WTC11 (cell line): ENCODE results near the gene TDRKH.

ENCODE experiments used
- ARID4B ChIP-seq: sonication (generic); formaldehyde crosslinking; IDR thresholded peaks from 2 replicates; pipeline ENCODE4 v1.8.0; 2023; ENCODE audit warnings: missing genetic modification reagents, mild to moderate bottlenecking, borderline replicate concordance
- ATF6 ChIP-seq: sonication (generic); formaldehyde crosslinking; IDR thresholded peaks from 2 replicates; pipeline ENCODE4 v1.8.1; 2023; ENCODE audit warnings: mild to moderate bottlenecking, missing genetic modification reagents
- CTCF ChIP-seq: fragments of 200-600 bp; IDR thresholded peaks from 2 replicates; pipeline ENCODE4 v1.8.0; 2022; ENCODE audit warnings: antibody characterized with exemption
- E2F1 ChIP-seq: sonication (generic); formaldehyde crosslinking; IDR thresholded peaks from 2 replicates; pipeline ENCODE4 v1.8.0; 2022; ENCODE audit warnings: mild to moderate bottlenecking, missing genetic modification reagents
- ESRRA ChIP-seq: sonication (generic); formaldehyde crosslinking; IDR thresholded peaks from 2 replicates; pipeline ENCODE4 v1.8.1; 2022; ENCODE audit warnings: mild to moderate bottlenecking, missing genetic modification reagents, borderline replicate concordance
- NFYB ChIP-seq: sonication (generic); formaldehyde crosslinking; conservative IDR thresholded peaks from 2 replicates; pipeline ENCODE4 v1.8.0; 2022; ENCODE audit warnings: low read depth, missing genetic modification reagents
- NR2C2 ChIP-seq: sonication (generic); formaldehyde crosslinking; IDR thresholded peaks from 2 replicates; pipeline ENCODE4 v1.8.0; 2022; ENCODE audit warnings: mild to moderate bottlenecking, missing genetic modification reagents

- no peak for TF ChIP-seq CTCF
- no peak for TF ChIP-seq ARID4B (CRISPR knock-in tag)
- no peak for TF ChIP-seq ESRRA (CRISPR knock-in tag)
- no peak for TF ChIP-seq NFYB (CRISPR knock-in tag)
- no peak for TF ChIP-seq ATF6
- no peak for TF ChIP-seq NR2C2 (CRISPR knock-in tag)
- no peak for TF ChIP-seq E2F1 (CRISPR knock-in tag)
These were observed 12.1 kb upstream of the TDRKH start for GRCh38 chr1:151802372-151802771.
